HS-5 (cell line): Measurements from ENCODE around the gene SMIM31.

Experiments
- DNase-seq: peaks from one replicate; pipeline ENCODE4 v3.0.0-alpha.2; 2012; ENCODE audit warnings: low read depth

SMIM31 gene

GRCh38 chr4:164789047-164789446 is 35.1 kb downstream of the SMIM31 start:
- DNase-seq, result no peak

- no peak for DNase-seq
Observed at GRCh38 chr4:164790249-164790648, 36.3 kb downstream of the SMIM31 start.

- no peak for DNase-seq
Observed at GRCh38 chr4:164799410-164799809, 45.5 kb downstream of the SMIM31 start.

- DNase-seq, result no peak
Observed at GRCh38 chr4:164800786-164801185, 46.9 kb downstream of the SMIM31 start.

GRCh38 chr4:164802301-164802901 is 48.5 kb downstream of the SMIM31 start:
- no peak for DNase-seq

- DNase-seq, result no peak
Observed at GRCh38 chr4:164803702-164804101, 49.8 kb downstream of the SMIM31 start.

- DNase-seq, result no peak
Observed at GRCh38 chr4:164807611-164808010, 53.7 kb downstream of the SMIM31 start.

GRCh38 chr4:164813554-164813953 is 59.6 kb downstream of the SMIM31 start:
- no peak for DNase-seq

- no peak for DNase-seq
Observed at GRCh38 chr4:164815711-164816110, 61.8 kb downstream of the SMIM31 start.

- DNase-seq, result no peak
Observed at GRCh38 chr4:164819366-164819765, 65.4 kb downstream of the SMIM31 start.

- no peak for DNase-seq
Observed at GRCh38 chr4:164821711-164822110, 67.8 kb downstream of the SMIM31 start.

- DNase-seq, result no peak
Observed at GRCh38 chr4:164824581-164824980, 70.7 kb downstream of the SMIM31 start.

GRCh38 chr4:164828955-164829354 is 75.0 kb downstream of the SMIM31 start:
- DNase-seq, result no peak

- no peak for DNase-seq
Observed at GRCh38 chr4:164846566-164846965, 92.6 kb downstream of the SMIM31 start.

GRCh38 chr4:164847016-164847415 is 93.1 kb downstream of the SMIM31 start:
- no peak for DNase-seq

- no peak for DNase-seq
Observed at GRCh38 chr4:164847967-164848649, 94.2 kb downstream of the SMIM31 start.
